IMR-90 (cell line): ENCODE data around the gene SCRG1. TPM values are rescaled to one million over a fixed set of nuclear protein-coding genes. Genes with fewer than 3 reads are reported as not detected.

Source experiments
- ATAC-seq: fragments of 200-7000 bp; cut with Tn5 transposase; 2 replicates; pipeline ENCODE4 v1.9.1; 2020; ENCODE audit warnings: low read depth, mild to moderate bottlenecking, moderate library complexity
- BruUV-seq: library from RNA; stranded (reverse); fragments of 400-500 nt; replicated peaks from 2 replicates; lab custom pipeline; 2021; lab: Mats Ljungman, UMichigan
- CTCF ChIA-PET: fragments of 300-600 bp; formaldehyde crosslinking; extraction: SDS; loops from one replicate; lab custom pipeline; 2021; ENCODE audit warnings: antibody characterized with exemption; lab: Yijun Ruan, JAX
- POLR2A ChIA-PET: fragments of 300-600 bp; sonication (Branson Sonifier 250); formaldehyde crosslinking; loops from one replicate; lab custom pipeline; 2022; ENCODE audit warnings: antibody characterized with exemption; ENCODE audit not compliant: unreplicated experiment; lab: Charles Lee
- DNase-seq: peaks from one replicate; pipeline ENCODE4 v3.0.0; 2013
- H2AFZ ChIP-seq: replicated peaks from 2 replicates; pipeline ENCODE3; 2013; ENCODE audit warnings: low read length, mild to moderate bottlenecking; ENCODE audit not compliant: poor library complexity
- H2AK5ac ChIP-seq: 2 replicates; pipeline ENCODE4 v1.6.1; 2013; ENCODE audit warnings: low read depth, low read length, inconsistent platforms
- H2AK9ac ChIP-seq: replicated peaks from 2 replicates; pipeline ENCODE3; 2013; ENCODE audit warnings: mild to moderate bottlenecking, low read depth, low read length, moderate library complexity; ENCODE audit not compliant: poor library complexity
- H2BK120ac ChIP-seq: 2 replicates; pipeline ENCODE4 v1.6.1; 2013; ENCODE audit warnings: low read depth, low read length, inconsistent platforms
- H2BK15ac ChIP-seq: 3 replicates; pipeline ENCODE4 v1.6.1; 2013; ENCODE audit warnings: low read depth, low read length, inconsistent platforms
- H2BK20ac ChIP-seq: 2 replicates; pipeline ENCODE4 v1.6.1; 2013; ENCODE audit warnings: low read depth, mild to moderate bottlenecking, inconsistent platforms, low read length, moderate library complexity
- H2BK5ac ChIP-seq: 2 replicates; pipeline ENCODE4 v1.6.1; 2013; ENCODE audit warnings: mild to moderate bottlenecking, low read depth, low read length, inconsistent platforms; ENCODE audit not compliant: poor library complexity, severe bottlenecking
- H3K14ac ChIP-seq: replicated peaks from 2 replicates; pipeline ENCODE4 v1.6.1; 2013; ENCODE audit warnings: low read depth, low read length, inconsistent platforms
- H3K18ac ChIP-seq: 2 replicates; pipeline ENCODE4 v1.6.1; 2013; ENCODE audit warnings: low read depth, low read length, control low read depth
- H3K23ac ChIP-seq: 2 replicates; pipeline ENCODE4 v1.6.1; 2013; ENCODE audit warnings: low read depth, low read length, inconsistent platforms
- H3K27ac ChIP-seq: 2 replicates; pipeline ENCODE4 v1.5.1; 2013; ENCODE audit warnings: mild to moderate bottlenecking, control low read depth, low read length; ENCODE audit not compliant: insufficient read depth
- H3K27me3 ChIP-seq: 2 replicates; pipeline ENCODE4 v1.6.1; 2013; ENCODE audit warnings: low read length; ENCODE audit not compliant: control insufficient read depth, insufficient read depth
- H3K36me3 ChIP-seq: 2 replicates; pipeline ENCODE4 v1.6.1; 2013; ENCODE audit warnings: low read length, mixed read lengths; ENCODE audit not compliant: control insufficient read depth, insufficient read depth
- H3K4ac ChIP-seq: 2 replicates; pipeline ENCODE4 v1.6.1; 2013; ENCODE audit warnings: low read depth, low read length, inconsistent platforms
- H3K4me1 ChIP-seq: 2 replicates; pipeline ENCODE4 v1.6.1; 2013; ENCODE audit warnings: low read length, mixed read lengths; ENCODE audit not compliant: control insufficient read depth, insufficient read depth
- H3K4me2 ChIP-seq: 2 replicates; pipeline ENCODE4 v1.6.1; 2013; ENCODE audit warnings: low read depth, mild to moderate bottlenecking, control low read depth, low read length, moderate library complexity
- H3K4me3 ChIP-seq: 2 replicates; pipeline ENCODE4 v1.5.1; 2013; ENCODE audit warnings: low read depth, mild to moderate bottlenecking, control low read depth, low read length, moderate library complexity; ENCODE audit not compliant: insufficient read depth
- H3K56ac ChIP-seq: 2 replicates; pipeline ENCODE4 v1.6.1; 2013; ENCODE audit warnings: low read length, inconsistent platforms; ENCODE audit not compliant: insufficient read depth; ENCODE audit errors: extremely low read depth
- H3K79me1 ChIP-seq, 2 experiments: 2 replicates each; pipeline ENCODE4 v1.6.1; 2013; ENCODE audit warnings: low read length in 2 of 2, inconsistent platforms in 1 of 2, low read depth in 1 of 2
- H3K9ac ChIP-seq: 2 replicates; pipeline ENCODE4 v1.6.1; 2013; ENCODE audit warnings: low read depth, low read length, control low read depth
- H3K9me1 ChIP-seq: 2 replicates; pipeline ENCODE4 v1.6.1; 2013; ENCODE audit warnings: low read length, inconsistent platforms; ENCODE audit not compliant: insufficient read depth
- H3K9me3 ChIP-seq: 2 replicates; pipeline ENCODE4 v1.6.1; 2013; ENCODE audit warnings: low read length; ENCODE audit not compliant: control insufficient read depth, insufficient read depth
- H4K20me1 ChIP-seq: 2 replicates; pipeline ENCODE4 v1.6.1; 2013; ENCODE audit warnings: low read length, inconsistent platforms; ENCODE audit not compliant: insufficient read depth
- H4K5ac ChIP-seq: 2 replicates; pipeline ENCODE4 v1.6.1; 2013; ENCODE audit warnings: mild to moderate bottlenecking, low read depth, low read length, control low read depth
- H4K8ac ChIP-seq, 2 experiments: 2 replicates each; pipeline ENCODE4 v1.6.1; 2013; ENCODE audit warnings: low read depth in 2 of 2, low read length in 2 of 2, control low read depth in 1 of 2, inconsistent platforms in 1 of 2
- H4K91ac ChIP-seq: 2 replicates; pipeline ENCODE4 v1.6.1; 2013; ENCODE audit warnings: low read depth, low read length, inconsistent platforms; ENCODE audit not compliant: insufficient read depth
- CEBPB ChIP-seq: IDR thresholded peaks from 2 replicates; pipeline ENCODE4 v1.6.1; 2012; ENCODE audit warnings: low read depth, low read length, improper control_type of control experiment
- CHD1 ChIP-seq: IDR thresholded peaks from 2 replicates; pipeline ENCODE4 v1.6.1; 2012; ENCODE audit warnings: low read depth, low read length, improper control_type of control experiment
- CTCF ChIP-seq: conservative IDR thresholded peaks from 2 replicates; pipeline ENCODE4 v1.5.1; 2012; ENCODE audit warnings: mild to moderate bottlenecking, low read depth, low read length, improper control_type of control experiment
- ELK1 ChIP-seq: fragments of 150-350 bp; IDR thresholded peaks from 2 replicates; pipeline ENCODE4 v1.6.1; 2016; ENCODE audit warnings: low read depth, mild to moderate bottlenecking, low read length, moderate library complexity, borderline replicate concordance
- FOS ChIP-seq: fragments of 150-350 bp; IDR thresholded peaks from 2 replicates; pipeline ENCODE4 v1.6.1; 2016; ENCODE audit warnings: low read depth, low read length
- MAFK ChIP-seq: IDR thresholded peaks from 2 replicates; pipeline ENCODE4 v1.6.1; 2012; ENCODE audit warnings: low read depth, low read length, improper control_type of control experiment
- MAZ ChIP-seq: IDR thresholded peaks from 2 replicates; pipeline ENCODE4 v1.6.1; 2012; ENCODE audit warnings: low read depth, mild to moderate bottlenecking, low read length, improper control_type of control experiment, moderate library complexity, borderline replicate concordance
- MXI1 ChIP-seq: IDR thresholded peaks from 2 replicates; pipeline ENCODE4 v1.6.1; 2012; ENCODE audit warnings: low read depth, mild to moderate bottlenecking, low read length, moderate library complexity, borderline replicate concordance
- NFE2L2 ChIP-seq: fragments of 150-350 bp; IDR thresholded peaks from 2 replicates; pipeline ENCODE4 v1.6.1; 2016; ENCODE audit warnings: low read depth, mild to moderate bottlenecking, low read length
- RAD21 ChIP-seq: IDR thresholded peaks from 2 replicates; pipeline ENCODE4 v1.6.1; 2012; ENCODE audit warnings: low read length, improper control_type of control experiment
- SMC3 ChIP-seq: fragments of 150-350 bp; IDR thresholded peaks from 2 replicates; pipeline ENCODE4 v1.6.1; 2016; ENCODE audit warnings: low read depth, mild to moderate bottlenecking, antibody characterized with exemption, low read length, moderate library complexity
- USF2 ChIP-seq: fragments of 150-350 bp; IDR thresholded peaks from 2 replicates; pipeline ENCODE4 v1.6.1; 2017; ENCODE audit warnings: mild to moderate bottlenecking, antibody characterized with exemption, low read length, low read depth
- dilution Hi-C: fragments of 300-500 bp; cut with HindIII; formaldehyde crosslinking; loops from one replicate; pipeline ENCODE4 v1.14.3; 2018; ENCODE audit warnings: low sequenced_read_pairs; ENCODE audit not compliant: unreplicated experiment
- in situ Hi-C: fragments of 300-500 bp; cut with MboI; formaldehyde crosslinking; loops from 3 replicates; pipeline ENCODE4 v1.14.3; 2019; ENCODE audit warnings: low sequenced_read_pairs, inconsistent platforms, mixed read lengths
- intact Hi-C: fragments of 100-400 bp; cut with micrococcal nuclease; formaldehyde crosslinking; loops from 2 replicates; pipeline ENCODE4 v1.10.0; 2022
- polyA plus RNA-seq, 3 experiments: library from polyadenylated mRNA; depleted of rRNA; stranded (reverse); fragments of >200 nt; gene quantifications; 2 replicates each; pipeline ENCODE4 v1.2.3, GENCODE V29; 2012; ENCODE audit warnings: low replicate concordance in 1 of 3
- total RNA-seq: library from RNA; depleted of rRNA; stranded (reverse); fragments of >200 nt; gene quantifications from 2 replicates; pipeline ENCODE4 v1.2.3, GENCODE V29; 2012

The SCRG1 gene
- total and polyA plus RNA-seq, 2 of the 4 experiments (the other 2 are of a cell fraction) = under 0.01 to 0.22 TPM

DNA sequence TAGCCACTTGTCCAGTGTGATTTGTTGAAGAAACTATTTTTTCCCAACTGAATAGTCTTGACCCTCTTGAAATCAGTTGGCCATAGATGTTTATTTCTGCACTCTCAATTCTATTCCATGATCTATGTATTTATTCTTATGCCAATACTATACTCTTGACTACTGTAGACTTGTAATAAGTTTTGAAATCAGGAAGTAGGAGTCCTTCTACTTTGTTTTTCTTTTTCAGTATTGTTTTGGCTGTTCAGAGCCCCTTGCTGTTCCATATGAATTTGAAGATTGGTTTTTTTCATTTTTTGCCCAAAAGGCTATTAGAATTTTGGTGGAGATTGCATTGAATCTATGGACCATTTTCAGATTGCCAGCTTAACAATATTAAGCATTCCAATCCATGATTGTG is 17.9 kb downstream of the SCRG1 start:
- H3K79me1 ChIP-seq = peaks cover 0 to 1% of the 10 kb centered on the region in 2 experiments; a peak in 1 of 4 replicates
- dilution Hi-C loops (no loop called here), intact Hi-C loops (no loop called here), in situ Hi-C loops (no loop called here)
- H2AFZ ChIP-seq = no peak overlapping the region
- no peak for ATAC-seq
- no TSS peak for BruUV-seq
- no peak overlapping the region for H4K5ac ChIP-seq
- ChIA-PET CTCF (no interaction called here), POLR2A (no interaction called here)
- H4K8ac ChIP-seq = no peak overlapping the region
- H4K91ac ChIP-seq = no peak overlapping the region
- H2AK9ac ChIP-seq = no peak overlapping the region
- no peak overlapping the region for H3K4ac ChIP-seq
- H2BK20ac ChIP-seq = no peak overlapping the region
- H3K27me3 ChIP-seq = no peaks in the 10 kb centered on the region
- H3K4me1 ChIP-seq = no peaks in the 10 kb centered on the region
- H3K23ac ChIP-seq = no peak overlapping the region
- H3K4me3 ChIP-seq = no peak overlapping the region
- no peak overlapping the region for H3K18ac ChIP-seq
- no peak overlapping the region for H2BK120ac ChIP-seq
- 0 out of 2 replicates have a peak, but pooled peaks cover 1% of the 10 kb centered on the region for H3K36me3 ChIP-seq
- no peaks in the 10 kb centered on the region for H3K9me3 ChIP-seq
- no peak overlapping the region for H3K4me2 ChIP-seq
- no peak overlapping the region for H3K27ac ChIP-seq
- no peak for TF ChIP-seq MXI1
- no peak for TF ChIP-seq RAD21
- no peak for TF ChIP-seq NFE2L2
- TF ChIP-seq USF2 = no peak
- no peak for TF ChIP-seq MAZ
- TF ChIP-seq CTCF = no peak
- TF ChIP-seq FOS = no peak
- no peak for TF ChIP-seq ELK1
- TF ChIP-seq CHD1 = no peak
- no peak for TF ChIP-seq SMC3
- no peak for TF ChIP-seq CEBPB
- no peak for TF ChIP-seq MAFK
- no peak overlapping the region for H3K56ac ChIP-seq
- no peaks in the 10 kb centered on the region for H3K9me1 ChIP-seq
- no peak overlapping the region for H2BK15ac ChIP-seq
- DNase-seq = no peak
- H3K9ac ChIP-seq = no peak overlapping the region
- H2BK5ac ChIP-seq = no peak overlapping the region
- H3K14ac ChIP-seq = no peak overlapping the region
- no peak overlapping the region for H2AK5ac ChIP-seq
- H4K20me1 ChIP-seq = no peaks in the 10 kb centered on the region
